Activated CD4-positive, alpha-beta T cell treated with anti-CD3 and anti-CD28 coated beads for 36 hours (primary cell): ENCODE data around the gene DCLK2. TPM values are rescaled to one million over a fixed set of nuclear protein-coding genes. Genes with fewer than 3 reads are reported as not detected.

Experiments used
- ATAC-seq: fragments of 200-7000 bp; cut with Tn5 transposase; one replicate; pipeline ENCODE4 v1.10.0; 2021; ENCODE audit warnings: mild to moderate bottlenecking, moderate library complexity
- CTCF ChIA-PET: fragments of 350-600 bp; sonication (Branson Sonifier 250); formaldehyde crosslinking; loops from one replicate; lab custom pipeline; 2021; ENCODE audit warnings: antibody characterized with exemption; lab: Charles Lee
- POLR2A ChIA-PET: fragments of 350-600 bp; sonication (Branson Sonifier 250); formaldehyde crosslinking; loops from one replicate; lab custom pipeline; 2021; ENCODE audit warnings: antibody characterized with exemption, inconsistent platforms; lab: Charles Lee
- DNase-seq: peaks from one replicate; pipeline ENCODE4 v3.0.0-alpha.2; 2020
- H3K27ac Mint-ChIP-seq: one replicate; pipeline ENCODE4 v1.8.0; 2021; ENCODE audit warnings: mixed read lengths
- H3K27me3 Mint-ChIP-seq: one replicate; pipeline ENCODE4 v1.8.0; 2021; ENCODE audit warnings: mixed read lengths
- H3K36me3 Mint-ChIP-seq: one replicate; pipeline ENCODE4 v1.8.0; 2021; ENCODE audit warnings: low read depth, mixed read lengths
- H3K4me1 Mint-ChIP-seq: one replicate; pipeline ENCODE4 v1.8.0; 2021; ENCODE audit warnings: mixed read lengths
- H3K4me3 Mint-ChIP-seq: one replicate; pipeline ENCODE4 v1.8.0; 2021; ENCODE audit warnings: mild to moderate bottlenecking, moderate library complexity, mixed read lengths
- H3K9me3 Mint-ChIP-seq: one replicate; pipeline ENCODE4 v1.8.0; 2021; ENCODE audit warnings: low read depth, mixed read lengths
- intact Hi-C, 2 experiments: fragments of 100-400 bp; cut with DNase I in 1 of 2; cut with micrococcal nuclease in 1 of 2; formaldehyde crosslinking; loops; one replicate each; pipeline versions ENCODE4 v1.14.2 to v1.15.1; 2022 to 2024; cut with DNase I, micrococcal nuclease
- total RNA-seq, 2 experiments: library from RNA; stranded (reverse); gene quantifications; one replicate each; pipeline ENCODE4 v1.2.3, GENCODE V29; 2021

Gene DCLK2
- total RNA-seq, 2 experiments from 2014 or later: not detected

DNA sequence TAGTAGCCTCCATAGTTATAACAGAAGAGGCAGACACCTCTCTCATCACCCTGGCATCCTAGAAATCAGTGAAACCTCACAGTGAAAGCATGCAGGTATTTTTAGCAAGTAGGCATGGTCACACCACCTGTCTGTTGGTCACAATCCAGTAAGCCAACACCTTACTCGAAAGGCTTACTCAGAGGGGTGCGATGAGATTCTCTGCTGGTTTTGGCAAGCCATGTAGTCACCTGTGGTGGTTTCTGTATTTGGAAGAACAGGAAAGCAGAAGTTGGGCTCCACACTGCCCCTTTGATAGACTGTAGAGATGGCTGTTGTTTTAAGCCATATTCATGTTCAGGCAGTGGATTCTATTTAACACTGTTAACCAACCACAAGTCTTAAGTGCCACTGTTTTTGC lies 134.7 kb downstream of the DCLK2 start:
- H3K27me3 Mint-ChIP-seq: peaks cover 3% of the 10 kb centered on the region
- DNase-seq: no peak
- H3K4me1 Mint-ChIP-seq: no peaks in the 10 kb centered on the region
- no peaks in the 10 kb centered on the region for H3K36me3 Mint-ChIP-seq
- ChIA-PET CTCF (no interaction called here), POLR2A (no interaction called here)
- no peak overlapping the region for H3K4me3 Mint-ChIP-seq
- ATAC-seq: no peak
- H3K9me3 Mint-ChIP-seq: no peaks in the 10 kb centered on the region
- no peak overlapping the region for H3K27ac Mint-ChIP-seq
- intact Hi-C loops: no loop called here

- Mint-ChIP-seq H3K4me1 (no peaks in the 10 kb centered on the region), H3K27me3 (peaks cover 3% of the 10 kb centered on the region), H3K27ac (no peak overlapping the region), H3K9me3 (no peaks in the 10 kb centered on the region), H3K4me3 (no peak overlapping the region), H3K36me3 (no peaks in the 10 kb centered on the region)
- intact Hi-C loops: no loop called here
- no peak for ATAC-seq
- DNase-seq: no peak
- POLR2A ChIA-PET: no interaction called here
- CTCF ChIA-PET: no interaction called here
Observed at GRCh38 chr4:150215601-150216000, 137.4 kb downstream of the DCLK2 start.

DNA sequence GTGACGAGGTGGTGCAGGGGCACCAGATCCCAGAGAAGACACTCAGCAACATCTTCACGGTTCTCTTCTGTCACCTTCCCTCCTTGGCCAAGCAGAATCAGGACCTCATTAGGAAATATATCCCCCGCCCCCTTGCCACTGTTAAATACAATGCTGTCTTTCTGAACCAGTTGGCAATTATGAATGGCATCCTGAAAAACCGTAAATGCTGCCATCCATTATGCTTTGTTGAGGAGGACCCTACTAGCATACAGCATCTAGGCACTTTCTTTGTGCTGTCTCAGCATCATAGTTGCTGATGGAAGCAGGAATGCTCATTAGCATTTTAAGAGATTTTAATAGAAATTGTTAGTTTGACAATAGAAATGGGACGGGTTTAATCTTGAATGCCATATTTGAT lies 138.5 kb downstream of the DCLK2 start:
- no peak overlapping the region for H3K27ac Mint-ChIP-seq
- H3K27me3 Mint-ChIP-seq: peaks cover under 1% of the 10 kb centered on the region
- no peaks in the 10 kb centered on the region for H3K4me1 Mint-ChIP-seq
- ATAC-seq (no peak), DNase-seq (no peak)
- CTCF ChIA-PET: interaction anchor here (1.1 kb wide), 1 partner anchor 234 kb away, joined by 5 read pairs; no protein-coding TSS in a partner anchor
- H3K36me3 Mint-ChIP-seq: no peaks in the 10 kb centered on the region
- intact Hi-C loops: no loop called here
- H3K9me3 Mint-ChIP-seq: no peaks in the 10 kb centered on the region
- POLR2A ChIA-PET: no interaction called here
- H3K4me3 Mint-ChIP-seq: no peak overlapping the region

DNA sequence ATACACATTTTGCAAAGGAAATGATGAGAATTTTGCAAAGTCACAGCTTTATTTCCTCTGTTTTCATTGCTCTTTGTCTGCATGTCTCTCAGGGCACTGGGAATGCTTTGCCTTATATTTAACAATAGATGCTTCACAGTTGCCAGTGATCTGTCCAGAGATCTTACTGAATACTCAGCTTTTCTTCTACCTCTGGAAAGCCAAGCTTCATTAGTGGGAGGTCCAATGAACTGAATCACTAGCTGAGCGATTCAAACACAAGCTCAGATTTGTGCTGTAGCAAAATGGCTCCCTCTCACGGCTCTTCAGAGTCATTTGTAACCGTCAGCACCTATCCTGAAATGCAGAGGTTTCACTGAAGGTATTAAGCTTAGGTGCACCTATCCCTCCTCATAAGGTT lies 138.9 kb downstream of the DCLK2 start:
- Mint-ChIP-seq H3K27me3 (no peaks in the 10 kb centered on the region), H3K36me3 (no peaks in the 10 kb centered on the region), H3K4me1 (no peaks in the 10 kb centered on the region), H3K9me3 (no peaks in the 10 kb centered on the region), H3K27ac (no peak overlapping the region), H3K4me3 (no peak overlapping the region)
- DNase-seq (no peak), ATAC-seq (no peak)
- intact Hi-C loops: no loop called here
- ChIA-PET POLR2A (no interaction called here), CTCF (interaction anchor here (0.7 to 1.1 kb wide), 2 partner anchors 206 to 234 kb away, joined by 3 to 5 read pairs; no protein-coding TSS in a partner anchor)

GRCh38 chr4:150217808-150218207 lies 139.6 kb downstream of the DCLK2 start:
- DNase-seq (no peak), ATAC-seq (no peak)
- Mint-ChIP-seq H3K9me3 (no peaks in the 10 kb centered on the region), H3K27me3 (no peaks in the 10 kb centered on the region), H3K27ac (no peak overlapping the region), H3K4me1 (no peaks in the 10 kb centered on the region), H3K36me3 (no peaks in the 10 kb centered on the region), H3K4me3 (no peak overlapping the region)
- CTCF ChIA-PET: interaction anchor here (0.7 to 1.1 kb wide), 2 partner anchors 207 to 235 kb away, joined by 3 to 5 read pairs; no protein-coding TSS in a partner anchor
- POLR2A ChIA-PET: no interaction called here
- intact Hi-C loops: no loop called here

DNA sequence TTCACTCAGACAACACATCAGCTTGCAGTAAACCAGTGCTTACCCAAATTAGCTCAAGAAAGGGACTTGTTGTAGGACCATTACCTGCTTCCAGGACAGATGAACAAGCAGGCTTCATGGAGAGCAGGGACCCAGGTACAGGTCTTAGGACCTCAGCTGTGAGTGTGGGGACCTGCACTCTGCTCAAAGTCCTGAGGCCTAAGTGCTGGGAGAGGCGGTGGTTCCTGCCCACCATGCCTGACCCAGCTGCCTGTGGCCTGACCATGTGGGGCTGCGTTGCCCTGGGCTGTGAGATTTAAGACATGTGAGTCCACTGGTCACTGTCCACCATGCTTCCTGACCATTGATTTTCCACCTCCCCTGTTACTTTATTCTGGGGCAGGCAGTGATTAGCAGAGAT lies 140.2 kb downstream of the DCLK2 start:
- intact Hi-C loops: no loop called here
- DNase-seq (no peak), ATAC-seq (no peak)
- ChIA-PET POLR2A (no interaction called here), CTCF (no interaction called here)
- no peaks in the 10 kb centered on the region for H3K36me3 Mint-ChIP-seq
- no peak overlapping the region for H3K4me3 Mint-ChIP-seq
- H3K27ac Mint-ChIP-seq: no peak overlapping the region
- H3K9me3 Mint-ChIP-seq: no peaks in the 10 kb centered on the region
- no peaks in the 10 kb centered on the region for H3K27me3 Mint-ChIP-seq
- H3K4me1 Mint-ChIP-seq: no peaks in the 10 kb centered on the region

GRCh38 chr4:150219841-150220240 lies 141.6 kb downstream of the DCLK2 start:
- Mint-ChIP-seq H3K9me3 (no peaks in the 10 kb centered on the region), H3K27ac (no peak overlapping the region), H3K36me3 (no peaks in the 10 kb centered on the region), H3K27me3 (no peaks in the 10 kb centered on the region), H3K4me3 (no peak overlapping the region), H3K4me1 (no peaks in the 10 kb centered on the region)
- intact Hi-C loops: no loop called here
- DNase-seq (no peak), ATAC-seq (no peak)
- ChIA-PET CTCF (no interaction called here), POLR2A (no interaction called here)

DNA sequence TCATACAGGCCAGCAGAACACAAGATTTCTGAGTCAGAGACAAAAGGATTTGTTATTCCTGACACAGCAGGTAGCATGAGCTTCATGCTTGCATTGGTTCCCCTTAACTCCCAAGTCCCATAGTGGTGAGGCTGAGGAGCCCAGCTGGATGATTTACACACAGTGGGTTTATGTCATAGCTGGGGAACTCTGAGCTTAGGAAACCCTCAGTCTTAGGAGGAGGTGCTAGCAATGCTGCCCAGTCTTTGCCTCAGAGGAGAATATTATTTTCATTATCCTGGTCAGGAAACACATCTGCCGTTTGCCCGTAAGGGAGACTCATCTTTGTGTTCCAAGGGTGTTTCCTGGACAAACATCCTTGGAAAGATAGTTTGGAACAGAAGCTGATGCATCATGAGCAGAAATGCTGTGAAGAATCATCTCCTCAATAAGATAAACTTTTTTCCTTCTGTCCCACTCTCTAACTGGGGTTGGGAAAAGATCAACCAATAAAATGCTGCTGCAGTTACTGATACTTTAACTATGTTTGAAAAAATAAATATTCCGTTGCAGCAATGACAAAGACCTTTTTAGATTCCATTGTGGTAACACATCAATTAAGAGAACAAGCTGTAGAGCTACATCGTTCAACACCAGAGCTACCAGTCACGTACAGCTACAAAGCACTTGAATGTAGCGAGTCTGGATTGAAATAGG lies 146.8 kb downstream of the DCLK2 start:
- Mint-ChIP-seq H3K27ac (no peak overlapping the region), H3K4me1 (no peaks in the 10 kb centered on the region), H3K36me3 (no peaks in the 10 kb centered on the region), H3K4me3 (no peak overlapping the region), H3K9me3 (no peaks in the 10 kb centered on the region), H3K27me3 (peaks cover 9% of the 10 kb centered on the region)
- no peak for DNase-seq
- CTCF ChIA-PET: no interaction called here
- no peak for ATAC-seq
- intact Hi-C loops: no loop called here
- POLR2A ChIA-PET: no interaction called here

- Mint-ChIP-seq H3K27ac (no peak overlapping the region), H3K4me3 (no peak overlapping the region), H3K36me3 (no peaks in the 10 kb centered on the region), H3K9me3 (no peaks in the 10 kb centered on the region), H3K27me3 (peaks cover 19% of the 10 kb centered on the region), H3K4me1 (no peaks in the 10 kb centered on the region)
- POLR2A ChIA-PET: no interaction called here
- ATAC-seq (no peak), DNase-seq (no peak)
- intact Hi-C loops: no loop called here
- CTCF ChIA-PET: interaction anchor here (2.1 kb wide), 1 partner anchor 14 kb away, joined by 13 read pairs; no protein-coding TSS in a partner anchor
Observed at GRCh38 chr4:150229520-150229919, 151.3 kb downstream of the DCLK2 start.

DNA sequence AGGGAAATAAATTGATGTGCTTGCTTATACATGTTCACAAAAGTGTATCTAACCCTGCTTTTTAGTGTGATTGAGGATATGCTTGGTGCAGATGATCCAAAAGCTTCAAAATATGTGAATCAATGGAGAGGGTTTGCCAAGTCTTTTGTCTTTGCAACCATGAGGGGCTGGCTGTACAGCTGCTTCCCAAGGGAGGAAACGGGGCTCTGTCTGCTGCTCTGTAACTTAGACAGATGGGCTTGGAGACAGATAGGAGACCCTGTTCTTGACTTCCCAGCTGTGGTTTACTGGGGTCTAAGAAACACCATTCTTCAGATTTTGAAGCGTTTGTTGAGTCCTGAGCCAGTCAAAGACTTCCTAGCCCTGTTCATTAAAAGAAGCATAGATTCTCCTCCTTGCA lies 152.3 kb downstream of the DCLK2 start:
- intact Hi-C loops: no loop called here
- ChIA-PET CTCF (interaction anchor here (0.8 to 2.1 kb wide), 2 partner anchors 13 to 519 kb away, joined by 3 to 13 read pairs; no protein-coding TSS in a partner anchor), POLR2A (no interaction called here)
- DNase-seq: no peak
- Mint-ChIP-seq H3K4me1 (no peaks in the 10 kb centered on the region), H3K36me3 (no peaks in the 10 kb centered on the region), H3K9me3 (no peaks in the 10 kb centered on the region), H3K27me3 (peaks cover 19% of the 10 kb centered on the region), H3K4me3 (no peak overlapping the region), H3K27ac (no peak overlapping the region)
- no peak for ATAC-seq

GRCh38 chr4:150231107-150231770 lies 153.0 kb downstream of the DCLK2 start:
- ChIA-PET CTCF (interaction anchor here (0.8 to 2.1 kb wide), 2 partner anchors 12 to 518 kb away, joined by 3 to 13 read pairs; no protein-coding TSS in a partner anchor), POLR2A (no interaction called here)
- Mint-ChIP-seq H3K4me1 (no peaks in the 10 kb centered on the region), H3K4me3 (no peak overlapping the region), H3K27me3 (peaks cover 19% of the 10 kb centered on the region), H3K27ac (no peak overlapping the region), H3K9me3 (no peaks in the 10 kb centered on the region), H3K36me3 (no peaks in the 10 kb centered on the region)
- DNase-seq (no peak), ATAC-seq (no peak)
- intact Hi-C loops: no loop called here

GRCh38 chr4:150232029-150232428 lies 153.8 kb downstream of the DCLK2 start:
- intact Hi-C loops: no loop called here
- no peak overlapping the region for H3K27ac Mint-ChIP-seq
- ChIA-PET POLR2A (no interaction called here), CTCF (no interaction called here)
- no peak for DNase-seq
- no peaks in the 10 kb centered on the region for H3K4me1 Mint-ChIP-seq
- H3K27me3 Mint-ChIP-seq: peaks cover 19% of the 10 kb centered on the region
- no peaks in the 10 kb centered on the region for H3K9me3 Mint-ChIP-seq
- no peak overlapping the region for H3K4me3 Mint-ChIP-seq
- ATAC-seq: no peak
- H3K36me3 Mint-ChIP-seq: no peaks in the 10 kb centered on the region
